A673 (cell line): ENCODE results near the gene KLK11. TPM values are rescaled to one million over a fixed set of nuclear protein-coding genes. Genes with fewer than 3 reads are reported as not detected.

ENCODE experiments used
- BruUV-seq: library from RNA; stranded (reverse); fragments of 400-500 nt; replicated peaks from 2 replicates; lab custom pipeline; 2021; lab: Mats Ljungman, UMichigan
- CTCF ChIA-PET: fragments of 300-600 bp; sonication (Branson Sonifier 250); formaldehyde crosslinking; loops from one replicate; lab custom pipeline; 2022; ENCODE audit warnings: antibody characterized with exemption; lab: Charles Lee
- POLR2A ChIA-PET: fragments of 300-600 bp; sonication (Branson Sonifier 250); formaldehyde crosslinking; loops from one replicate; lab custom pipeline; 2022; ENCODE audit warnings: antibody characterized with exemption; ENCODE audit not compliant: low non-redundant PET; lab: Charles Lee
- DNase-seq: peaks from one replicate; pipeline ENCODE4 v3.0.0-alpha.2; 2015; ENCODE audit warnings: low spot score
- H3K27ac ChIP-seq: fragments of 200-600 bp; sonication (generic); 2 replicates; pipeline ENCODE4 v1.5.1; 2016; ENCODE audit warnings: mixed run types, low read depth, mild to moderate bottlenecking, mixed read lengths, antibody characterized with exemption, low read length; ENCODE audit not compliant: poor library complexity, severe bottlenecking
- H3K27me3 ChIP-seq: fragments of 200-600 bp; sonication (generic); replicated peaks from 2 replicates; pipeline ENCODE4 v1.6.1; 2017; ENCODE audit warnings: mixed run types, low read depth, mild to moderate bottlenecking, mixed read lengths, antibody characterized with exemption, low read length; ENCODE audit not compliant: insufficient read depth, poor library complexity
- H3K36me3 ChIP-seq: fragments of 200-600 bp; sonication (generic); 2 replicates; pipeline ENCODE4 v1.6.1; 2016; ENCODE audit warnings: mixed run types, mild to moderate bottlenecking, mixed read lengths, antibody characterized with exemption, low read length; ENCODE audit not compliant: insufficient read depth, poor library complexity, severe bottlenecking
- H3K4me1 ChIP-seq: fragments of 200-600 bp; sonication (generic); 2 replicates; pipeline ENCODE4 v1.6.1; 2017; ENCODE audit warnings: mixed run types, mild to moderate bottlenecking, mixed read lengths, antibody characterized with exemption, low read length; ENCODE audit not compliant: insufficient read depth, poor library complexity, severe bottlenecking
- H3K4me3 ChIP-seq: fragments of 200-600 bp; sonication (generic); 2 replicates; pipeline ENCODE4 v1.5.1; 2016; ENCODE audit warnings: low read depth, mixed run types, mild to moderate bottlenecking, mixed read lengths, low read length; ENCODE audit not compliant: poor library complexity, severe bottlenecking
- H3K9me3 ChIP-seq: fragments of 200-600 bp; sonication (generic); 2 replicates; pipeline ENCODE4 v1.6.1; 2016; ENCODE audit warnings: mixed run types, low read depth, mild to moderate bottlenecking, mixed read lengths, antibody characterized with exemption, low read length; ENCODE audit not compliant: poor library complexity, severe bottlenecking
- EZH2 ChIP-seq: fragments of 200-600 bp; sonication (generic); IDR thresholded peaks from 2 replicates; pipeline ENCODE4 v1.6.1; 2017; ENCODE audit warnings: borderline replicate concordance, low read depth, mild to moderate bottlenecking, mixed read lengths, antibody characterized with exemption, low read length; ENCODE audit not compliant: poor library complexity, severe bottlenecking
- intact Hi-C: fragments of 100-400 bp; cut with micrococcal nuclease; formaldehyde crosslinking; loops from one replicate; pipeline ENCODE4 v1.10.0; 2022; ENCODE audit not compliant: unreplicated experiment
- total RNA-seq: library from RNA; stranded (reverse); gene quantifications from 2 replicates; pipeline ENCODE4 v1.2.3, GENCODE V29; 2021
- TF ChIP-seq, protein P1 (sequence below): fragments of 300-800, 200-600 bp; sonication (generic); conservative IDR thresholded peaks from 2 replicates; pipeline ENCODE4 v1.5.1; 2017; ENCODE audit warnings: low read depth, mild to moderate bottlenecking, antibody characterized with exemption, low read length, moderate library complexity, mixed read lengths

Gene KLK11
- total RNA-seq, 1 experiment from 2014 or later = not detected

GRCh38 chr19:51060336-51060735, 33.9 kb upstream of the KLK11 start:
- ChIA-PET POLR2A (no interaction called here), CTCF (no interaction called here)
- TF ChIP-seq EZH2 = no peak
- TF ChIP-seq, protein P1, sequence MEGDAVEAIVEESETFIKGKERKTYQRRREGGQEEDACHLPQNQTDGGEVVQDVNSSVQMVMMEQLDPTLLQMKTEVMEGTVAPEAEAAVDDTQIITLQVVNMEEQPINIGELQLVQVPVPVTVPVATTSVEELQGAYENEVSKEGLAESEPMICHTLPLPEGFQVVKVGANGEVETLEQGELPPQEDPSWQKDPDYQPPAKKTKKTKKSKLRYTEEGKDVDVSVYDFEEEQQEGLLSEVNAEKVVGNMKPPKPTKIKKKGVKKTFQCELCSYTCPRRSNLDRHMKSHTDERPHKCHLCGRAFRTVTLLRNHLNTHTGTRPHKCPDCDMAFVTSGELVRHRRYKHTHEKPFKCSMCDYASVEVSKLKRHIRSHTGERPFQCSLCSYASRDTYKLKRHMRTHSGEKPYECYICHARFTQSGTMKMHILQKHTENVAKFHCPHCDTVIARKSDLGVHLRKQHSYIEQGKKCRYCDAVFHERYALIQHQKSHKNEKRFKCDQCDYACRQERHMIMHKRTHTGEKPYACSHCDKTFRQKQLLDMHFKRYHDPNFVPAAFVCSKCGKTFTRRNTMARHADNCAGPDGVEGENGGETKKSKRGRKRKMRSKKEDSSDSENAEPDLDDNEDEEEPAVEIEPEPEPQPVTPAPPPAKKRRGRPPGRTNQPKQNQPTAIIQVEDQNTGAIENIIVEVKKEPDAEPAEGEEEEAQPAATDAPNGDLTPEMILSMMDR = no peak
- H3K9me3 ChIP-seq = no peaks in the 10 kb centered on the region
- peaks cover 32% of the 10 kb centered on the region for H3K27me3 ChIP-seq
- no peak for DNase-seq
- no peak overlapping the region for H3K4me3 ChIP-seq
- no peaks in the 10 kb centered on the region for H3K4me1 ChIP-seq
- intact Hi-C loops = no loop called here
- BruUV-seq = no TSS peak
- no peak overlapping the region for H3K27ac ChIP-seq
- no peaks in the 10 kb centered on the region for H3K36me3 ChIP-seq

- H3K27ac ChIP-seq = no peak overlapping the region
- H3K9me3 ChIP-seq = no peaks in the 10 kb centered on the region
- DNase-seq = no peak
- CTCF ChIA-PET = interaction anchor here (0.6 kb wide), 1 partner anchor 139 kb away, joined by 3 read pairs; no protein-coding TSS in a partner anchor
- BruUV-seq = no TSS peak
- TF ChIP-seq EZH2 = no peak
- TF ChIP-seq, protein P1 = no peak
- no peaks in the 10 kb centered on the region for H3K4me1 ChIP-seq
- no peaks in the 10 kb centered on the region for H3K36me3 ChIP-seq
- peaks cover 30% of the 10 kb centered on the region for H3K27me3 ChIP-seq
- H3K4me3 ChIP-seq = no peak overlapping the region
- intact Hi-C loops = no loop called here
- POLR2A ChIA-PET = no interaction called here
These were observed 33.3 kb upstream of the KLK11 start for GRCh38 chr19:51059715-51060114.

DNA sequence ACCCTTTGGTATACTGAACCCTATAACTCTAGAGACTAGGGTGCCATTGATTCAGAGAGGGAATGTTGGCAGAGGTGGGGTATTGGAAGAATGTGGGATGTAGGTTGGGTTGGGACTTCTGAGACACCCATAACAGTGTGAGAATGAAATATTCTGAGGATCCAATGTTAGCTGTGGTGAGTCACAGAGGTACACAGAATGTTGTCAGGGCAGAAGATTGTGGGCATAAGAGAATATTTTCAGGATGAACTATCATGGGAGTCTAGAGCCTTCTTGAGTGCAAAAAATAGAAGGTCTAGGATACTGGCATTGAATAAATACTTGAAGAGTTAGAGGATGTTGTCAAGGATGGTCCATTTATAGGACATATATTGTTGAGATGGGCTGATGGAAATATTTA, 29.4 kb upstream of the KLK11 start:
- H3K27ac ChIP-seq = no peak overlapping the region
- no TSS peak for BruUV-seq
- peaks cover 32% of the 10 kb centered on the region for H3K27me3 ChIP-seq
- no peak overlapping the region for H3K4me3 ChIP-seq
- POLR2A ChIA-PET = no interaction called here
- TF ChIP-seq, protein P1 = no peak
- no peak for TF ChIP-seq EZH2
- CTCF ChIA-PET = no interaction called here
- H3K9me3 ChIP-seq = no peaks in the 10 kb centered on the region
- no peaks in the 10 kb centered on the region for H3K4me1 ChIP-seq
- intact Hi-C loops = no loop called here
- no peak for DNase-seq
- no peaks in the 10 kb centered on the region for H3K36me3 ChIP-seq
